Loucy (cell line): ENCODE results near the gene OSBPL8.

ENCODE experiments used
- H2AFZ ChIP-seq: fragments of 200-600 bp; sonication (generic); 2 replicates; pipeline ENCODE4 v1.6.0; 2016; ENCODE audit warnings: antibody characterized with exemption, mild to moderate bottlenecking, low read length, moderate library complexity
- H3F3A ChIP-seq: fragments of 200-600 bp; 2 replicates; pipeline ENCODE4 v1.6.0; 2016; ENCODE audit warnings: antibody characterized with exemption, low read depth, mild to moderate bottlenecking
- H3K27me3 ChIP-seq: fragments of 200-600 bp; sonication (generic); 2 replicates; pipeline ENCODE4 v1.6.1; 2014; ENCODE audit warnings: low read length, mild to moderate bottlenecking; ENCODE audit not compliant: insufficient read depth, poor library complexity, severe bottlenecking
- H3K36me3 ChIP-seq: fragments of 200-600 bp; sonication (generic); 2 replicates; pipeline ENCODE4 v1.6.1; 2016; ENCODE audit warnings: low read length; ENCODE audit not compliant: insufficient read depth
- H3K4me1 ChIP-seq: fragments of 200-600 bp; sonication (generic); 2 replicates; pipeline ENCODE4 v1.5.1; 2014; ENCODE audit warnings: low read length, mild to moderate bottlenecking; ENCODE audit not compliant: insufficient read depth, poor library complexity, severe bottlenecking
- H3K4me2 ChIP-seq: fragments of 200-600 bp; sonication (generic); 2 replicates; pipeline ENCODE4 v1.6.0; 2014; ENCODE audit warnings: antibody characterized with exemption, low read length, low read depth, mild to moderate bottlenecking; ENCODE audit not compliant: poor library complexity, severe bottlenecking
- H3K4me3 ChIP-seq: fragments of 200-600 bp; sonication (generic); 2 replicates; pipeline ENCODE4 v1.5.1; 2014; ENCODE audit warnings: low read length, mild to moderate bottlenecking, mixed read lengths; ENCODE audit not compliant: poor library complexity, severe bottlenecking
- H3K79me2 ChIP-seq: fragments of 200-600 bp; sonication (generic); 2 replicates; pipeline ENCODE4 v1.6.1; 2014; ENCODE audit warnings: low read length; ENCODE audit not compliant: insufficient read depth
- H3K9ac ChIP-seq: fragments of 200-600 bp; sonication (generic); 2 replicates; pipeline ENCODE4 v1.6.0; 2014; ENCODE audit warnings: mild to moderate bottlenecking, low read depth, low read length, moderate library complexity; ENCODE audit not compliant: poor library complexity, severe bottlenecking
- H3K9me2 ChIP-seq: fragments of 200-600 bp; sonication (generic); replicated peaks from 2 replicates; pipeline ENCODE4 v1.6.1; 2016; ENCODE audit warnings: low read depth, low read length, mixed read lengths
- H3K9me3 ChIP-seq: fragments of 200-600 bp; sonication (generic); 2 replicates; pipeline ENCODE4 v1.6.1; 2014; ENCODE audit warnings: mild to moderate bottlenecking, antibody characterized with exemption, low read length, low read depth; ENCODE audit not compliant: insufficient read depth
- H4K20me1 ChIP-seq: fragments of 200-600 bp; sonication (generic); 2 replicates; pipeline ENCODE4 v1.6.0; 2014; ENCODE audit warnings: antibody characterized with exemption, low read length, mild to moderate bottlenecking; ENCODE audit not compliant: insufficient read depth, poor library complexity, severe bottlenecking
- EZH2phosphoT487 ChIP-seq: fragments of 200-600 bp; IDR thresholded peaks from 2 replicates; pipeline ENCODE4 v1.6.1; 2018; ENCODE audit warnings: antibody characterized with exemption, mild to moderate bottlenecking, moderate library complexity, borderline replicate concordance
- TF ChIP-seq, protein P1 (sequence below): fragments of 200-600 bp; sonication (generic); conservative IDR thresholded peaks from 2 replicates; pipeline ENCODE4 v1.5.1; 2014; ENCODE audit warnings: mild to moderate bottlenecking, antibody characterized with exemption, low read length

OSBPL8 gene

DNA sequence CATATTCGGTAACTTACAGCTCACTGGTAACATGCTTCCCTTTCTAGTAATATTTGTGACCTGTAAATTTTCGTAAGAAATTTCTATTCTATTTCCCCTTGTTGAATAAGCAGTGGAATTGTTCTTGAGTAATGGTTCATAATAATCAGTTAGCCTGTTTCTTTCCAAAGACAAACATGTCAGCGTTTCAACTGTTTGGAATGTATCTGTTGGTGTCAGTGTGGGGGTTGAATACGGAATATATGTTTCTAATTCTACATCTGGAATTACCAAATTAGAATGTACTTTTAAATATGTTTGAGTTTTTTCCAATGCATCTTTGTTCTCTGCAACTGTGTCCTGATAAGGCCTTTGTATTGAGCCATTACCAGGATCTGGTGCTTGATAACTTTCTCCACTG lies 213.3 kb downstream of the OSBPL8 start:
- no peaks in the 10 kb centered on the region for H4K20me1 ChIP-seq
- no peaks in the 10 kb centered on the region for H3K27me3 ChIP-seq
- no peaks in the 10 kb centered on the region for H3K9me3 ChIP-seq
- TF ChIP-seq, protein P1, sequence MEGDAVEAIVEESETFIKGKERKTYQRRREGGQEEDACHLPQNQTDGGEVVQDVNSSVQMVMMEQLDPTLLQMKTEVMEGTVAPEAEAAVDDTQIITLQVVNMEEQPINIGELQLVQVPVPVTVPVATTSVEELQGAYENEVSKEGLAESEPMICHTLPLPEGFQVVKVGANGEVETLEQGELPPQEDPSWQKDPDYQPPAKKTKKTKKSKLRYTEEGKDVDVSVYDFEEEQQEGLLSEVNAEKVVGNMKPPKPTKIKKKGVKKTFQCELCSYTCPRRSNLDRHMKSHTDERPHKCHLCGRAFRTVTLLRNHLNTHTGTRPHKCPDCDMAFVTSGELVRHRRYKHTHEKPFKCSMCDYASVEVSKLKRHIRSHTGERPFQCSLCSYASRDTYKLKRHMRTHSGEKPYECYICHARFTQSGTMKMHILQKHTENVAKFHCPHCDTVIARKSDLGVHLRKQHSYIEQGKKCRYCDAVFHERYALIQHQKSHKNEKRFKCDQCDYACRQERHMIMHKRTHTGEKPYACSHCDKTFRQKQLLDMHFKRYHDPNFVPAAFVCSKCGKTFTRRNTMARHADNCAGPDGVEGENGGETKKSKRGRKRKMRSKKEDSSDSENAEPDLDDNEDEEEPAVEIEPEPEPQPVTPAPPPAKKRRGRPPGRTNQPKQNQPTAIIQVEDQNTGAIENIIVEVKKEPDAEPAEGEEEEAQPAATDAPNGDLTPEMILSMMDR = no peak
- TF ChIP-seq EZH2phosphoT487 = no peak
- H3K4me2 ChIP-seq = peak overlapping the region; percentile 91
- H3K4me3 ChIP-seq = peak overlapping the region; percentile 92
- H3K79me2 ChIP-seq = peaks cover 9% of the 10 kb centered on the region; the same call in 1 of the 2 replicates
- no peaks in the 10 kb centered on the region for H3K36me3 ChIP-seq
- H3K9ac ChIP-seq = no peak overlapping the region
- H2AFZ ChIP-seq = no peak overlapping the region
- no peaks in the 10 kb centered on the region for H3K9me2 ChIP-seq
- peaks cover 25% of the 10 kb centered on the region for H3K4me1 ChIP-seq
- H3F3A ChIP-seq = no peaks in the 10 kb centered on the region

- TF ChIP-seq EZH2phosphoT487 = no peak
- TF ChIP-seq, protein P1 = no peak
- H3F3A ChIP-seq = no peaks in the 10 kb centered on the region
- peaks cover 9% of the 10 kb centered on the region; the same call in 1 of the 2 replicates for H3K79me2 ChIP-seq
- H3K4me3 ChIP-seq = no peak overlapping the region
- no peak overlapping the region for H3K9ac ChIP-seq
- no peaks in the 10 kb centered on the region for H4K20me1 ChIP-seq
- no peaks in the 10 kb centered on the region for H3K27me3 ChIP-seq
- no peaks in the 10 kb centered on the region for H3K9me3 ChIP-seq
- no peaks in the 10 kb centered on the region for H3K9me2 ChIP-seq
- peak overlapping the region; percentile 91 for H3K4me2 ChIP-seq
- peaks cover 25% of the 10 kb centered on the region for H3K4me1 ChIP-seq
- no peak overlapping the region for H2AFZ ChIP-seq
- H3K36me3 ChIP-seq = no peaks in the 10 kb centered on the region
These were observed 214.0 kb downstream of the OSBPL8 start for GRCh38 chr12:76345569-76345968.

- Histone ChIP-seq H3K9me2 (no peaks in the 10 kb centered on the region), H4K20me1 (no peaks in the 10 kb centered on the region), H3K4me3 (no peak overlapping the region), H3K4me1 (peaks cover 5% of the 10 kb centered on the region), H3F3A (no peaks in the 10 kb centered on the region), H3K9me3 (no peaks in the 10 kb centered on the region), H3K27me3 (no peaks in the 10 kb centered on the region), H3K9ac (no peak overlapping the region), H3K4me2 (no peak overlapping the region), H3K36me3 (no peaks in the 10 kb centered on the region), H2AFZ (no peak overlapping the region), H3K79me2 (no peaks in the 10 kb centered on the region)
- TF ChIP-seq, protein P1 = no peak
- no peak for TF ChIP-seq EZH2phosphoT487
These were observed 218.0 kb downstream of the OSBPL8 start for GRCh38 chr12:76341436-76342030.
